LHCN-M2 (cell line): ENCODE measurements around the gene HOXA5. TPM values are rescaled to one million over a fixed set of nuclear protein-coding genes. Genes with fewer than 3 reads are reported as not detected.

Experiments used
- DNase-seq: peaks from one replicate; pipeline ENCODE4 v3.0.0-alpha.2; 2012; ENCODE audit warnings: low read depth
- total RNA-seq: library from RNA; depleted of rRNA; stranded (reverse); fragments of >200 nt; gene quantifications from 2 replicates; pipeline ENCODE4 v1.2.3, GENCODE V29; 2014; rRNA removed

HOXA5 gene
- total RNA-seq, 1 experiment from 2014 or later: 9.4 TPM

- DNase-seq: peak; percentile 96
Measured at GRCh38 chr7:27095897-27096767, 47.3 kb downstream of the HOXA5 start, which contains the start of gene HOXA1. Gene HOXA1, minus strand, starts transcription at chr7:27096000. Its CDS starts 88 bp downstream, at chr7:27095912.

- DNase-seq: no peak
Measured at GRCh38 chr7:27095050-27095896, 48.2 kb downstream of the HOXA5 start.

- DNase-seq: no peak
Measured at GRCh38 chr7:27094304-27095049, 49.0 kb downstream of the HOXA5 start.

GRCh38 chr7:27093184-27093895 lies 50.1 kb downstream of the HOXA5 start:
- DNase-seq: no peak

- no peak for DNase-seq
Measured at GRCh38 chr7:27092819-27093110, 50.7 kb downstream of the HOXA5 start.

- DNase-seq: no peak
Measured at GRCh38 chr7:27091941-27092818, 51.3 kb downstream of the HOXA5 start.

GRCh38 chr7:27091105-27091504 lies 52.4 kb downstream of the HOXA5 start:
- DNase-seq: no peak

Other genes starting within 250 kb of the HOXA5 start
- 3.7 and 5.9 TPM in 2 replicates for gene HOXA1, start 47.7 kb downstream of the HOXA5 start, total RNA-seq
- 0.46 and 0.51 TPM in 2 replicates for gene HOXA2, start 41.0 kb downstream of the HOXA5 start, total RNA-seq
- gene HOXA4, start 12.9 kb downstream of the HOXA5 start, total RNA-seq: 7.5 and 8.9 TPM in 2 replicates
- 1.6 and 2.1 TPM in 2 replicates for gene HOXA6, start 4.1 kb upstream of the HOXA5 start, total RNA-seq
- 4.6 and 4.7 TPM in 2 replicates for gene HOXA3, start 8.9 kb upstream of the HOXA5 start, total RNA-seq
- gene HOXA7, start 13.0 kb upstream of the HOXA5 start, total RNA-seq: 4.5 and 8.3 TPM in 2 replicates
- 8.7 TPM in 2 replicates for gene HOXA9, start 21.9 kb upstream of the HOXA5 start, total RNA-seq
- 12.8 and 13.2 TPM in 2 replicates for gene HOXA10, start 30.6 kb upstream of the HOXA5 start, total RNA-seq
- 3.9 and 4.0 TPM in 2 replicates for gene HOXA11, start 41.6 kb upstream of the HOXA5 start, total RNA-seq
- gene HOXA13, start 56.4 kb upstream of the HOXA5 start, total RNA-seq: 0.06 and 0.11 TPM in 2 replicates
- gene EVX1, start 99.1 kb upstream of the HOXA5 start, total RNA-seq: not detected in 2 replicates